ENCODE data around the gene SUPT5H.
A peak's percentile ranks its signal among the peaks of the same experiment; 100 is the strongest.
"Not testable (repeated sequence)": the region's sequence is repeated elsewhere in the genome, so short reads cannot be mapped to it uniquely, and the experiment has no call there.

SUPT5H gene

DNA sequence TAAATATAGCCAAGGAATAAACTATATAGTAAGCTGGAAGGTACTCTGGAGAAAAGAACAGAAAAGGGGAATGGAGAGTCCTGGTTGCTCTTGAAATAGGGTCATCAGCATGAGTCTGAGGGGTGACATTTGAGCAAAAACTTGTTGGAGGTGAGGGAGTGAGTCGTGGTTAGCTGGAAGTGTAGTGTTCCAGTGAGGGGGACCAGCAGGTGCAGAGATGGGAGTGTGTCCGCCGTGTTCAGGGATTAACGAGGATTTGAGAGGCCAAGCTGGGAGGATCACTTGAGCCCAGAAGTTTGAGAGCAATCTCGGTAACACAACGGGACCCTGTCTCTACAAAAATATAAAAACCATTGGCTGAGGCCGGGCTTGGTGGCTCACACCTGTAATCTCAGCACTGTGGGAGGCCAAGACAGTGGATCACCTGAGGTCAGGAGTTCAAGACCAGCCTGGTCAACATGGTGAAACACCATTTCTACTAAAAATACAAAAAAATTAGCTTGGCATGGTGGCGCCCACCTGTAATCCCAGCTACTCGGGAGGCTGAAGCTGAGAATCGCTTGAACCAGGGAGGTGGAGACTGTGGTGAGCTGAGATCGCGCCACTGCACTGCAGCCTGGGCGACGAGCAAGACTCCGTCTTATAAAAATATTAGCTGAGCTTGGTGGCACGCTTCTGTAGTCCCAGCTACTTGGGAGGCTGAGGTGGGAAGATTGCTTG, 1.1 kb downstream of the SUPT5H start:
- H3K4me3 ChIP-seq (ENCODE audit: control insufficient read depth, low read depth, low read length): peak overlapping the region; percentile 93
- no peak for DNase-seq (ENCODE audit: low read depth)
- TF ChIP-seq, protein P1, sequence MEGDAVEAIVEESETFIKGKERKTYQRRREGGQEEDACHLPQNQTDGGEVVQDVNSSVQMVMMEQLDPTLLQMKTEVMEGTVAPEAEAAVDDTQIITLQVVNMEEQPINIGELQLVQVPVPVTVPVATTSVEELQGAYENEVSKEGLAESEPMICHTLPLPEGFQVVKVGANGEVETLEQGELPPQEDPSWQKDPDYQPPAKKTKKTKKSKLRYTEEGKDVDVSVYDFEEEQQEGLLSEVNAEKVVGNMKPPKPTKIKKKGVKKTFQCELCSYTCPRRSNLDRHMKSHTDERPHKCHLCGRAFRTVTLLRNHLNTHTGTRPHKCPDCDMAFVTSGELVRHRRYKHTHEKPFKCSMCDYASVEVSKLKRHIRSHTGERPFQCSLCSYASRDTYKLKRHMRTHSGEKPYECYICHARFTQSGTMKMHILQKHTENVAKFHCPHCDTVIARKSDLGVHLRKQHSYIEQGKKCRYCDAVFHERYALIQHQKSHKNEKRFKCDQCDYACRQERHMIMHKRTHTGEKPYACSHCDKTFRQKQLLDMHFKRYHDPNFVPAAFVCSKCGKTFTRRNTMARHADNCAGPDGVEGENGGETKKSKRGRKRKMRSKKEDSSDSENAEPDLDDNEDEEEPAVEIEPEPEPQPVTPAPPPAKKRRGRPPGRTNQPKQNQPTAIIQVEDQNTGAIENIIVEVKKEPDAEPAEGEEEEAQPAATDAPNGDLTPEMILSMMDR (IDR thresholded peaks at IDR 0.05; ENCODE audit: control insufficient read depth, insufficient read depth, low read depth, low read length, missing control alignments): no peak

DNA sequence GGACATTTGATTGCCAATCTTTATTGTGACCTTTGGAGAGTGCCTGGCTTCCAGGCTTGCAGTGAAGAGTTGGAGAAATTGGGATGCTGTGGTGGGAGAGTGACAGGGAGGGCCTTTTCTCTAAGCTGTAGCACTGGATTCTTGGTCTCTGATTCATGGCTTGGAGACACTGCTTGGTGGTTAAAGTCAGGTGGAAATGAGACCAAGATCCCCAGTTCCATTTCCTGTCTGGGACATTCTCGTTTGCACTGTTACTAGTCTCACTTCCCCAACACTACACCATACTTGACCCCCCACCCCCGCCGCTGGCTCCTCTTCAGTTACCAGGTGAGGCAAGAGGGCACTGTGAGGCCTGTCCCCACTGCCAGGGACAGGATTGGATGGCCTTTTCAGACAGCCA, 2.9 kb downstream of the SUPT5H start:
- no peak for DNase-seq (ENCODE audit: low read depth)
- TF ChIP-seq, protein P1 (IDR thresholded peaks at IDR 0.05; ENCODE audit: control insufficient read depth, insufficient read depth, low read depth, low read length, missing control alignments): no peak
- H3K4me3 ChIP-seq (ENCODE audit: control insufficient read depth, low read depth, low read length): no peak overlapping the region

DNA sequence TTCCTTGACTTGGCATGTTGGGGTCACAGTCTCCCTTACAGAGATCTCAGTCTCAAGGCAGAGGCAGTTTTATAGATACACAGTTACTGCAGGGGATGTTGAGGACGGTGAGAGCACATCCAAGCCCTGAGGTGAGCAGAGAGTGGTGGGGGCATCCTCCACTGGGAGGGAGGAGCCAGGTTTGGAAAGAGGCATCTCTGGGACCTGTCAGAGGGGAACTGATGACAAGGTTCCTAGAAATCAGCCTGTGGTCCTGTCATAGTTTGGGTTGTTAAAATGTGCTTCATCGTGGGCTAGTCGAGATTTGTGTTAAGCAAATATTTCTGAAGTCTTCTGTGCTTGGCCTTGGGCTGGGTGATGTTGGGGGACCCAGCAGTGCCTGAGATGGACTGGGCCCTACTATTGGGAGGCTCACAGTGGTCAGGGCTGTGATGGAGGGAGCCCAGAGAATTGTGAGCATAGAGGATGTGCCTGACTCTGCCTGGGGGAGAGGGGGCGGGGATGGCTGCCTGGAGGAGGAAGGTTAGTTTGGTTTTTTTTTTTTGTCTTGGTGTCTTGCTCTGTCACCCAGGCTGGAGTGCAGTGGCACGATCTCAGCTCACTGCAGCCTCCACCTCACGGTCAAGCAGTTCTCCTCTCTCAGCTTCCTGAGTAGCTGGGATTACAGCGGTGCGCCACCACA, 3.9 kb downstream of the SUPT5H start:
- no peak overlapping the region for H3K4me3 ChIP-seq (ENCODE audit: control insufficient read depth, low read depth, low read length)
- no peak for DNase-seq (ENCODE audit: low read depth)

DNA sequence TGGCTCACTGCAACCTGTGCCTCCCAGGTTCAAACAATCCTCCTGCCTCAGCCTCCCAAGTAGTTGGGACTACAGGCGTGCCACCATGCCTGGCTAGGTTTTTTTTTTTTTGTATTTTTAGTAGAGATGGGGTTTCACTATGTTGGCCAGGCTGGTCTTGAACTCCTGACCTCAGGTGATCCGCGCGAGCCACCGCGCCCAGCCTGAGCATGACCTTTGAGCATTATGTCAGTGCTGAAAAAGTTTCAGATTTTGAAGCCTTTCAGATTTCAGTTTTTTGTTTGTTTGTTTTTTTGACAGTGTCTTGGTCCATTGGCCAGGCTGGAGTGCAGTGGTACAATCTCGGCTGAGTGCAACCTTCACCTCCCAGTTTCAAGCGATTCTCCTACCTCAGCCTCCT, 5.9 kb downstream of the SUPT5H start:
- DNase-seq (ENCODE audit: low read depth); H3K4me3 ChIP-seq (ENCODE audit: control insufficient read depth, low read depth, low read length): not testable (repeated sequence)

More for the DNA sequence above, 3.9 kb downstream of the SUPT5H start:
- TF ChIP-seq, protein P1 (IDR thresholded peaks at IDR 0.05; ENCODE audit: control insufficient read depth, insufficient read depth, low read depth, low read length, missing control alignments): no peak

DNA sequence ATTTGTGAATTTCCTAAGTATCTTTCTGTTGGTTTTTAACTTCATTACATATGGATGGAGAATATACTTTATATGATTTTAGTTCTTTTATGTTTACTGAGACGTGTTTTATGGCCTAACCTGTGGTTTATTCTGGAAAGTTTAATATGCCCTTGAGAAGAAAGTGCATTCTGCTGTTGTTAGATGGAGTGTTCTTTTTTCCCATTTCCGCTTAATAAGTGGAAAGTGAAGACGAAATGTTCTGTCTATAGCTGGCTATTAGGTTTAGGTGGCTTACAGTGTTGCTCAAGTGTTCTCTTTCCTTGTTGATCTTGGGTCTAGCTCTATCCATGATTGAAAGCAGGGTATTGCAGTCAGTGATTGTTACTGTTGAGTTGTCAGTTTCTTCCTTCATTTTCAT, 18.0 kb downstream of the SUPT5H start:
- TF ChIP-seq, protein P1 (IDR thresholded peaks at IDR 0.05; ENCODE audit: control insufficient read depth, insufficient read depth, low read depth, low read length, missing control alignments): no peak
- H3K4me3 ChIP-seq (ENCODE audit: control insufficient read depth, low read depth, low read length): no peak overlapping the region
- no peak for DNase-seq (ENCODE audit: low read depth)

DNA sequence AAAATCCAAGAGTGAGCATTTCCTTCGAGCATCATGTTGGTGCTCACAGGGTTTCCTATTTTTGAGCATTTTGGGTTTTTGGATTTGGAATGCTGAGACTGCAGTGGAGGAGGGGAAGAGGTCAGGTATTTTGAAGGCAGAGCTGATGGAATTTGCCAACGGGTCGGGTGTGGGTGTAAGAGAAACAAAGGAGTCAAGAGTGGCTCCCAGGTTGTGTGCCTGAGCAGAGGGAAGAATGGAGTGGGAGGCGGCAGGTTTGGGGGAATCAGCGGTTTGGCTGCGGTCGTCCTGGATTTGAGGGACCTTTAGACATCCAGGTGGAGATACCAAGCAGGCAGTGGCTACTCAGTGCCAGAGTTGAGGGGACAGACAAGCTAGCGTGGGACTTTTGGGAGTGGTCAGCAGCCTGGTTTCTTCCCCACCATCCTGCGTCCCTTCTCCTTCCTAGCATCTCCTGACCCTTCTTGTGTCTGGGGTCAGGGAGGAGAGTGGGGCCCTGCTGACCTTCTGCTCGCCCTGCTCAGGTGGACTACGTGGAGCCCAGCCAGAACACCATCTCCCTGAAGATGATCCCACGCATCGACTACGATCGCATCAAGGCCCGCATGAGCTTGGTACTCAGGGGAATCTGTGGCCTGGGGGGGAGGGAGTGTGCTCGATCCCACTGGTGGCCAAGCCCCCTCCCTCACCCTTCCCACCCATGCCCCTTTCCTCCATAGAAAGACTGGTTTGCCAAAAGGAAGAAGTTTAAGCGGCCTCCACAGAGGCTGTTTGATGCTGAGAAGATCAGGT, 20.8 kb downstream of the SUPT5H start:
- no peak for DNase-seq (ENCODE audit: low read depth)
- TF ChIP-seq, protein P1 (IDR thresholded peaks at IDR 0.05; ENCODE audit: control insufficient read depth, insufficient read depth, low read depth, low read length, missing control alignments): no peak
- no peak overlapping the region for H3K4me3 ChIP-seq (ENCODE audit: control insufficient read depth, low read depth, low read length)

DNA sequence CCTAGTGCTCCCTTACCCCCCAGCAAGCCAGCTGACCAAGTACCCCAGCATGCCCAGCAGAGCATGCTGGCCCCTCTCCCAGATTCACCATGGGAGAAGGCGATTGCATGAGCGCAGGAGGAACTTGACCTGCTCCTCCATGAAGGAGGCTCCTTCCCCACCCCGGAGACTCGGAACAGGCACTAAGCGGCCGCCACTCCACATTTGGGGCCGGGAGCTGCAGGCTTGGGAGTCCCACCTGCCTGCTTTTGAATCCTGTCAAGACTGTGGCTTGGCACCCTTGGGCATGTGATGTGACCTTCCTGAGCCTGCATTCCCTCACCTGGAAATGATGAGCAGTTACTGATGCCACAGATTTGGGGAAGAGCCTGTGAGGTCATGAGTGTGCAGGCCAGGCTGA, 22.6 kb downstream of the SUPT5H start:
- TF ChIP-seq, protein P1 (IDR thresholded peaks at IDR 0.05; ENCODE audit: control insufficient read depth, insufficient read depth, low read depth, low read length, missing control alignments): no peak
- no peak for DNase-seq (ENCODE audit: low read depth)
- H3K4me3 ChIP-seq (ENCODE audit: control insufficient read depth, low read depth, low read length): no peak overlapping the region
